ENCODE data around the gene KDM2B. TPM values are rescaled to one million over a fixed set of nuclear protein-coding genes. Genes with fewer than 3 reads are reported as not detected.

The KDM2B gene
- total and polyA plus RNA-seq, 2 donors from 2014 or later: 6.2 to 19.7 TPM

GRCh38 chr12:121550974-121551634 lies 29.7 kb downstream of the KDM2B start:
- Histone ChIP-seq H3K27ac (ENCODE audit: low read depth in 2 of 2, low read length in 2 of 2) (no peak overlapping the region), H3K4me1 (ENCODE audit: control insufficient read depth in 2 of 3, insufficient read depth in 2 of 3, low read depth in 1 of 3, low read length in 3 of 3) (no peaks in the 10 kb centered on the region), H3K9ac (ENCODE audit: low read length in 3 of 3) (no peak overlapping the region), H3K36me3 (ENCODE audit: control insufficient read depth in 2 of 3, insufficient read depth in 3 of 3, low read length in 3 of 3) (peaks cover 0 to 4% (median 0%) of the 10 kb centered on the region in 3 donors), H3K9me3 (ENCODE audit: control insufficient read depth in 2 of 3, insufficient read depth in 1 of 3, low read length in 3 of 3) (no peaks in the 10 kb centered on the region), H3K27me3 (ENCODE audit: control insufficient read depth, insufficient read depth, low read length) (no peaks in the 10 kb centered on the region), H3K4me3 (ENCODE audit: low read length in 3 of 3) (no peak overlapping the region)
- no peak for FAIRE-seq
- TF ChIP-seq CTCF (IDR thresholded peaks at IDR 0.05; ENCODE audit: borderline replicate concordance, extremely low read depth, insufficient read depth): no peak
- intact Hi-C loops (cut with DNase I): loop anchor here (10.0 kb wide), 1 partner anchor 124 kb away; no protein-coding TSS in a partner anchor
- no peak for DNase-seq

- intact Hi-C loops (cut with DNase I): no loop called here
- Histone ChIP-seq H3K9ac (ENCODE audit: low read length in 3 of 3) (no peak overlapping the region), H3K27me3 (ENCODE audit: control insufficient read depth, insufficient read depth, low read length) (no peaks in the 10 kb centered on the region), H3K27ac (ENCODE audit: low read depth in 2 of 2, low read length in 2 of 2) (no peak overlapping the region), H3K4me1 (ENCODE audit: control insufficient read depth in 2 of 3, insufficient read depth in 2 of 3, low read depth in 1 of 3, low read length in 3 of 3) (no peaks in the 10 kb centered on the region), H3K4me3 (ENCODE audit: low read length in 3 of 3) (no peak overlapping the region), H3K36me3 (ENCODE audit: control insufficient read depth in 2 of 3, insufficient read depth in 3 of 3, low read length in 3 of 3) (peaks cover 0 to 4% (median 0%) of the 10 kb centered on the region in 3 donors), H3K9me3 (ENCODE audit: control insufficient read depth in 2 of 3, insufficient read depth in 1 of 3, low read length in 3 of 3) (no peaks in the 10 kb centered on the region)
- TF ChIP-seq CTCF (IDR thresholded peaks at IDR 0.05; ENCODE audit: borderline replicate concordance, extremely low read depth, insufficient read depth): no peak
- DNase-seq (no peak), FAIRE-seq (no peak)
Measured at GRCh38 chr12:121549075-121549474, 31.7 kb downstream of the KDM2B start.

GRCh38 chr12:121545480-121545879 lies 35.3 kb downstream of the KDM2B start:
- no peaks in the 10 kb centered on the region for H3K27me3 ChIP-seq (ENCODE audit: control insufficient read depth, insufficient read depth, low read length)
- H3K4me3 ChIP-seq (ENCODE audit: low read length in 3 of 3): no peak overlapping the region
- H3K9ac ChIP-seq (ENCODE audit: low read length in 3 of 3): no peak overlapping the region
- H3K9me3 ChIP-seq (ENCODE audit: control insufficient read depth in 2 of 3, insufficient read depth in 1 of 3, low read length in 3 of 3): no peaks in the 10 kb centered on the region
- no peak for FAIRE-seq
- H3K4me1 ChIP-seq (ENCODE audit: control insufficient read depth in 2 of 3, insufficient read depth in 2 of 3, low read depth in 1 of 3, low read length in 3 of 3): no peaks in the 10 kb centered on the region
- no peak for TF ChIP-seq CTCF (IDR thresholded peaks at IDR 0.05; ENCODE audit: borderline replicate concordance, extremely low read depth, insufficient read depth)
- H3K27ac ChIP-seq (ENCODE audit: low read depth in 2 of 2, low read length in 2 of 2): no peak overlapping the region
- no peak for DNase-seq
- peaks cover 0 to 4% (median 0%) of the 10 kb centered on the region in 3 donors for H3K36me3 ChIP-seq (ENCODE audit: control insufficient read depth in 2 of 3, insufficient read depth in 3 of 3, low read length in 3 of 3)
- intact Hi-C loops (cut with DNase I): no loop called here

All from kidney (tissue), 14 donors.